Right atrium auricular region (tissue), 2 donors: ENCODE measurements around the gene HEATR5B. TPM values are rescaled to one million over a fixed set of nuclear protein-coding genes. Genes with fewer than 3 reads are reported as not detected.

ENCODE experiments used
- DNase-seq: peaks from one replicate; pipeline ENCODE4 v3.0.0-alpha.2; 2019; ENCODE audit warnings: low spot score
- H3K27ac ChIP-seq, 2 donors: fragments of 200-600 bp; sonication (generic); 1 replicate in 1 of 2; 2 replicates in 1 of 2; pipeline ENCODE4 v1.5.1; 2016 to 2019
- H3K27me3 ChIP-seq, 2 donors: fragments of 200-600 bp; sonication (generic); one replicate each; pipeline versions ENCODE4 v1.5.1 to v1.6.0; 2017 to 2019
- H3K36me3 ChIP-seq: fragments of 200-600 bp; sonication (generic); one replicate; pipeline ENCODE4 v1.5.1; 2016
- H3K4me1 ChIP-seq, 2 donors: fragments of 200-600 bp; sonication (generic); one replicate each; pipeline versions ENCODE4 v1.5.1 to v1.6.0; 2017 to 2019
- H3K4me3 ChIP-seq, 2 donors: fragments of 200-600 bp; sonication (generic); 1 replicate in 1 of 2; 2 replicates in 1 of 2; pipeline ENCODE4 v1.5.1; 2017 to 2019; ENCODE audit warnings: mild to moderate bottlenecking in 1 of 2, moderate library complexity in 1 of 2
- H3K9me3 ChIP-seq, 2 donors: fragments of 200-600 bp; sonication (generic); one replicate each; pipeline ENCODE4 v1.5.1; 2019
- CTCF ChIP-seq, 2 donors: fragments of 200-600 bp; sonication (generic); IDR thresholded peaks; one replicate each; pipeline ENCODE4 v1.5.1; 2019; ENCODE audit warnings: antibody characterized with exemption in 2 of 2
- total RNA-seq, 2 donors: library from RNA; depleted of rRNA; stranded (reverse); fragments of >200 nt; gene quantifications; one replicate each; pipeline ENCODE4 v1.1.0, GENCODE V29; 2016

HEATR5B gene
- total RNA-seq, 2 donors from 2014 or later: 16.4 to 17.6 TPM

DNA sequence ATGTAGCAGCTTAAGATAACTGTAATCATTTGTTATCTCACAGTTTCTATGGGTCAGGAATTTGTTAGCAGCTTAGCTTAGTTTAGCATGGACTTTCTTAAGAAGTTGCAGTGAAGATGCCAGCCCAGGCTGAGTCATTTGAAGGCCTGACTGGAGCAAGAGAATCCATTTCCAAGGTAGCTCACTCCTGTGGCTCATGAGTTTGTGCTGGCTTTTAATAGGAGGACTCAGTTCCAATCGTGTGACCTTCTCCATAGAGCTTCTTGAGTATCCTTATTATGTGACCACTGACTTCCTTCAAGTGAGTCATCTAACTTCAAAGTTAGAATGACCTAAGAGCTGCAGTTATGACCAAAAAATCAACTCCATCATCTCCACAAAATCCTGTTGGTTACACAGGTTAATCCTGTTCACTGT is 1.6 kb upstream of the HEATR5B start:
- DNase-seq: no peak
- no peaks in the 10 kb centered on the region for H3K9me3 ChIP-seq
- TF ChIP-seq CTCF (IDR thresholded peaks at IDR 0.05): no peak
- H3K4me3 ChIP-seq: no peak overlapping the region
- no peak overlapping the region for H3K27ac ChIP-seq
- no peaks in the 10 kb centered on the region for H3K27me3 ChIP-seq
- H3K36me3 ChIP-seq: peaks cover 22% of the 10 kb centered on the region
- H3K4me1 ChIP-seq: peaks cover 0 to 24% of the 10 kb centered on the region in 2 donors

DNA sequence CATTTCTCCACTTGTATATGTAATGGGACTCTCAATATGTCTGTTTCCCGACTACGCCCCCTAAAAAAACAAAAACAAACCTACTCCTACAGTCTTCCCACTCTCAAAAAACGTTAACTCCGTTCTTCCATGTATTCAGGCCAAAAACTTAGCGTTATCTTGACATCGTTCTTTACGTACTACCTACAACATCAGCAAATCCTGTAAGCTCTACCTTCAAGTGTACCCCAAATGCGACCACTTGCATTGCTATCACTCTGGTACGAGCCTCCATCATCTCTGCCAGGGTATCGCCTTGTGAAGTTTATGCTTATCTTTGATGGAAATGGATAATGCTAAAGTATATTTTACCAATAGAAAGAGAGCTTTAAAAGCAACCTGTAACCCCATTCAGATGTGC is 625 bp upstream of the HEATR5B start:
- Histone ChIP-seq H3K36me3 (peaks cover 14% of the 10 kb centered on the region), H3K4me3 (peak overlapping the region; percentile 72 to 80), H3K4me1 (peaks cover 0 to 24% of the 10 kb centered on the region in 2 donors), H3K27me3 (no peaks in the 10 kb centered on the region), H3K27ac (peak overlapping the region; percentile 80 to 87), H3K9me3 (no peaks in the 10 kb centered on the region)
- DNase-seq: no peak
- no peak for TF ChIP-seq CTCF (IDR thresholded peaks at IDR 0.05)

- TF ChIP-seq CTCF (IDR thresholded peaks at IDR 0.05): no peak
- no peaks in the 10 kb centered on the region for H3K9me3 ChIP-seq
- DNase-seq: no peak
- H3K27ac ChIP-seq: no peak overlapping the region
- H3K27me3 ChIP-seq: no peaks in the 10 kb centered on the region
- H3K4me1 ChIP-seq: peaks cover 0 to 24% of the 10 kb centered on the region in 2 donors
- H3K36me3 ChIP-seq: peaks cover 16% of the 10 kb centered on the region
- no peak overlapping the region for H3K4me3 ChIP-seq
Measured at GRCh38 chr2:37080689-37081088, 3.5 kb downstream of the HEATR5B start.

DNA sequence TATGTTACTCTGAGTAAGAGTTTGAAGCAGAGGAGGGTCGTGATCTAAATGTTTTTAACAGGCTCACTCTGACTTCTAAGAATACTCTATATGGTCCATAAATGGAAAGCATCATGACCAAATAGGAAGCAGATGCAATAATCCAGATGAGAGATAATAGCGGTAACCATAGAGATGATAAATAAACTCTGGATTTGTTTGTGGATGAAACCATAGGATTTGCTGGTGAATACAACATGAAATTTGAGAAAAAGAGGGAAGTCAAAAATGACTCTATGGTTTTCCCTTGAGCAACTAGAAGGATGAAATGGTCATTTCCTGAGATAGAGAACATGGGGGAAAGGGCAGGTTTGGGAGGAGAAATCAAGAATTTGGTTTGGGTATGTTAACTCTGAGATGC is 3.9 kb downstream of the HEATR5B start:
- H3K4me1 ChIP-seq: peaks cover 0 to 20% of the 10 kb centered on the region in 2 donors
- no peak for TF ChIP-seq CTCF (IDR thresholded peaks at IDR 0.05)
- no peak overlapping the region for H3K4me3 ChIP-seq
- H3K27ac ChIP-seq: no peak overlapping the region
- DNase-seq: no peak
- no peaks in the 10 kb centered on the region for H3K27me3 ChIP-seq
- H3K9me3 ChIP-seq: no peaks in the 10 kb centered on the region
- peaks cover 20% of the 10 kb centered on the region for H3K36me3 ChIP-seq

- no peaks in the 10 kb centered on the region for H3K9me3 ChIP-seq
- H3K27ac ChIP-seq: no peak overlapping the region
- no peak for TF ChIP-seq CTCF (IDR thresholded peaks at IDR 0.05)
- H3K27me3 ChIP-seq: no peaks in the 10 kb centered on the region
- no peak overlapping the region for H3K4me3 ChIP-seq
- peaks cover 37% of the 10 kb centered on the region for H3K36me3 ChIP-seq
- no peak for DNase-seq
- H3K4me1 ChIP-seq: no peaks in the 10 kb centered on the region
Measured at GRCh38 chr2:37070931-37071330, 13.2 kb downstream of the HEATR5B start.

DNA sequence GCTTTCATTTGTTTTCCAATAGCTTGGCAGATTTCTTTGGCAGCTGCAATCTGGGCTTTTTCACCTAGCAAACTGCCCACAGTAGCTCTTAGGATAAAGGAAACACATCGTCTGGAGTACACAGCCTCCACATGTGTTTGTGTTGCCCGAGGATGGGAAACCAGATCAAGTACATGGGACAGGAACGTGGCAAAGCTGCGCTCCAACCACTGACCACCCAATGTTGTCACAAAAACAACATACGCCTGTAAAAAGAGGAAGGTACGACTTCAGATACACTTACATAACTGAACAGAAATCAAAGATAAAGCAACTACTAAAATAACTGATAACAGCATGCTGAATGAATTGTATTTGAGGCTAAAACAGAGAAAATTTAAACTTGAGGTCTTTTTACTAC is 15.5 kb downstream of the HEATR5B start:
- Histone ChIP-seq H3K4me3 (no peak overlapping the region), H3K36me3 (peaks cover 39% of the 10 kb centered on the region), H3K27ac (no peak overlapping the region), H3K27me3 (no peaks in the 10 kb centered on the region), H3K9me3 (no peaks in the 10 kb centered on the region), H3K4me1 (no peaks in the 10 kb centered on the region)
- TF ChIP-seq CTCF (IDR thresholded peaks at IDR 0.05): no peak
- DNase-seq: no peak
